Adipose tissue (tissue), 3 donors: Measurements from ENCODE around the gene EXOSC9. TPM values are rescaled to one million over a fixed set of nuclear protein-coding genes. Genes with fewer than 3 reads are reported as not detected.

Source experiments
- H3K27ac ChIP-seq: one replicate; pipeline ENCODE4 v1.5.1; 2013; ENCODE audit warnings: low read depth, low read length
- WGBS, 3 donors: extraction: QIAGEN DNeasy Blood & Tissue Kit; methylation state at CpG; one replicate each; pipeline ENCODE4 v1.1.7; 2013; 5-methylcytosine and 5-hydroxymethylcytosine counted together
- polyA plus RNA-seq, 3 donors: library from polyadenylated mRNA; stranded (reverse); fragments of 200-250 nt; gene quantifications; one replicate each; pipeline ENCODE4 v1.2.3, GENCODE V29; 2013
- donor health status: healthy with polysubstance abuse.
- donor health status: Bipolar disorder and iron deficiency.
- donor health status: healthy.

The EXOSC9 gene
- polyA plus RNA-seq, 3 donors, result 10.8 to 16.1 (median 15.6) TPM

- no peak overlapping the region for H3K27ac ChIP-seq
- WGBS, 3 donors, result 31 to 60% (median 43%) methylated on average over 2 of the region's 2 CpGs
These were observed 16.1 kb upstream of the EXOSC9 start for GRCh38 chr4:121784975-121785374.

DNA sequence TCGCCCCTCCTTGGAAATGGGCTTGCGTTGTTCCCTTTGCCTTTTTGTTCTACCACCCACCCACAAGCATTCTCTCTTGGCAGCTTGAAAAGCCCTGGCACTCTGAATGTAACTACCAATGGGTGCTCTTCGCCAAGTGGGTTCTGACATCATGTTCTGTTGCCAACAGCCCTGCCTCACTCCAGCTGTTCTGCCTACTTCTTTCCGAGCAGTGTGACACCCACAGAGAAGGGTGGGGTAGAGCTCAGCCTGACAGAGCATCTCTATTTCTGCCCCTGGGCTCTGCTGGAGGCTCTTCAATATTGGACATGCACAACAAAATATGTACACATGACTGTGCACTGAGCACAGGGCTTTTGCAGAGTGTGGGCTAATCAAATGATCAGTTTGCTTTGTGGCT is 15.6 kb upstream of the EXOSC9 start:
- WGBS, 3 donors, result 74 to 79% (median 78%) methylated on average over 4 of the region's 4 CpGs
- H3K27ac ChIP-seq, result no peak overlapping the region

- H3K27ac ChIP-seq, result no peak overlapping the region
These were observed 14.9 kb upstream of the EXOSC9 start for GRCh38 chr4:121786221-121786620.

GRCh38 chr4:121788896-121789295 is 12.2 kb upstream of the EXOSC9 start:
- WGBS, 3 donors, result 78 to 91% (median 88%) methylated on average over 2 of the region's 2 CpGs
- H3K27ac ChIP-seq, result no peak overlapping the region

More at GRCh38 chr4:121786221-121786620, 14.9 kb upstream of the EXOSC9 start:
- WGBS, 3 donors, result 59 to 79% (median 71%) methylated on average over 2 of the region's 2 CpGs

GRCh38 chr4:121789455-121789854 is 11.7 kb upstream of the EXOSC9 start:
- H3K27ac ChIP-seq, result no peak overlapping the region
- WGBS, 3 donors, result 47 to 87% (median 70%) methylated on average over 1 of the region's 1 CpG

DNA sequence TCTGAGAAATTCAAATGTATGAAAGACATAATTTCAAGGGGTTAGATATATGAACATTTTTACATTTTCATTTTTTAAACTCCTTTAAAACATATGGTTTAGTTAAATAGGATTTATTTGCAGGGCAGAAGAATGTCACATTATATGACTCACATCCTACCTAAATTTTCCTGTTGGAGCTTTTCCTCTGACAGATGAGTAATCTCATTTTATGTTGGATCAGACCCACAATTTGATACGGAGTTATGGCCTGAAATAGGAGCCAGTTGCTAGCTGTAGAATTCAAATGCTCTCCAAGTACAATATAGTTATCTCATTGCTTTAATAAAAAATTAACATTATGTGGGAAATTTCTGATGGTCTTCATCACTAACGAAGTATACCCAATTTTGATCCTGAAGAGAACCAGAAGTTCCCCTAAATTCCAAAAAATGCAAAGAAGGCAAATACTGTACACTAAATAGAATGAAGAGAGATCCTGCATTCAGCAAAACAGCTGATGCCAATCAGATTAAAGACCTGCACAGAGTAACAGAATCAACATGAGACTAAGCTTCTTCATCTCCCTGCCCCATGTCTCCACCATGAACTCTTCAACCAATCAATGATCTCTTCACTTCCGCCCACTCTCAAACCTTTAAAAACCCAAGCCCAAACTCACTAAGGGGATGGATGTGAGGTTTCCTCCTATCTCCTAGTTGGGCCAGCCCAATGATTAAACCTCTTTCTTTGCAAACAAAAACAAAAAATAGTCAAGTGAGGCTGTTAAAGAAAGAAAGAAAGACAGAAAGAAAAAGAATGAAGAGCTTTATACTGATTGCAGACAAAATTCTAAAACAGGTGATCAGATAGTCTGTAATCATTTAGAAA is 10.9 kb upstream of the EXOSC9 start:
- 61 to 70% (median 69%) methylated on average over 3 of the region's 3 CpGs for WGBS, 3 donors
- H3K27ac ChIP-seq, result no peak overlapping the region

DNA sequence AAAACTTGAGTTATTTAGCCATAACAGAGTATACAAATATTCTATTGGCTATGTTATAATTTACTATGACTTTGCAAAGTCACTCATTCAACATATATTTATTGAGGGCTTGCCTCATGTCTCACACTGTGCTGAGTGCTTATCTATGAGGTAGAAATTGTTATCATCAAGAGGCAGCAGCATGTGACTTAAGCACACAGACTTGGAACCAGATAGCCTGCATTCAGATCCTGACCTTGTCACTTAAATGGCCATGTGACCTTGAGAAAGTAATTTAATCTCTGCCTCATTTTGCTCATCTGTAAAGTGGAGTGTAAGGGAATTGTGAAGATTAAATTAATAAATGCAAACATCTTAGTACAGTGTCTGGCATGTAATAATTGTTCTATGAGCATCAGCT is 10.1 kb upstream of the EXOSC9 start:
- no peak overlapping the region for H3K27ac ChIP-seq

DNA sequence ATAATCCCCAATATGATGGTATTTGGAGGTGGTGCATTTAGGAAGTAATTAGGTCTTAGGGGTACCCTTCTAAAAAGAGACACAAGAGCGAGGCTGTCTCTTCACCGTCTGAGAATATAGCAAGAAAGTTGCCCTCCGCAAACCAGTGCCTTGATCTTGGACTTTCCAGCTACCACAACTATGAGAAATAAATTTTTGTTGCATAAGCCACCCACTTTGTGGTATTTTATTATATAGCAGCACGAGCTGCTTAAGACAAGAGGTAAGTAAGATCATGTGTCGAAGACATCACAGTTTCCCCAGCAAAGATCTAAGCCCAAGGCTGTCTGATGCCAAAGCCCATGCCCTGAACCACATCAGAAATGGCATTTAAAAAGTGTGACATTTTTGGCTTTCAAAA is 9.6 kb upstream of the EXOSC9 start:
- WGBS, 3 donors, result 83 to 90% (median 87%) methylated on average over 5 of the region's 5 CpGs
- H3K27ac ChIP-seq, result no peak overlapping the region

DNA sequence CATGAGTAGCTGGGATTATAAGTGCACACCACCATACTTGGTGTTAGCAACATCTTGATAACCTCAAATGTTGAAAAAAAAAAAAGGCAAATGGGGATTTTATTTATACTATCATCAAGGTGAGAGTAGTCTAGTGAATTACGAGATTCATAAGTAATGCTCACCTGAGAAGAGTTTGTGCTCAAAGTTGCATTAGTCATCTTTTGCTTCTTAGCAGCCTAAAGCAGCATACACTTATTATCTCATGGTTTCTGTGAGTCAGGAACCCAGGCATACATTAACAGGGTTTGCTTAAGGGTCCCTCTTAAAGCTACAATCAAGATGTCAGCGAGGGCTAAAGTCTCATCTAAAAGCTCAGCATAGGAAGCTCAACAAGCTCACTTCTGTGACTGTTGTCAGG is 8.2 kb upstream of the EXOSC9 start:
- WGBS, 3 donors, result 89 to 93% (median 92%) methylated on average over 2 of the region's 2 CpGs
- H3K27ac ChIP-seq, result no peak overlapping the region

DNA sequence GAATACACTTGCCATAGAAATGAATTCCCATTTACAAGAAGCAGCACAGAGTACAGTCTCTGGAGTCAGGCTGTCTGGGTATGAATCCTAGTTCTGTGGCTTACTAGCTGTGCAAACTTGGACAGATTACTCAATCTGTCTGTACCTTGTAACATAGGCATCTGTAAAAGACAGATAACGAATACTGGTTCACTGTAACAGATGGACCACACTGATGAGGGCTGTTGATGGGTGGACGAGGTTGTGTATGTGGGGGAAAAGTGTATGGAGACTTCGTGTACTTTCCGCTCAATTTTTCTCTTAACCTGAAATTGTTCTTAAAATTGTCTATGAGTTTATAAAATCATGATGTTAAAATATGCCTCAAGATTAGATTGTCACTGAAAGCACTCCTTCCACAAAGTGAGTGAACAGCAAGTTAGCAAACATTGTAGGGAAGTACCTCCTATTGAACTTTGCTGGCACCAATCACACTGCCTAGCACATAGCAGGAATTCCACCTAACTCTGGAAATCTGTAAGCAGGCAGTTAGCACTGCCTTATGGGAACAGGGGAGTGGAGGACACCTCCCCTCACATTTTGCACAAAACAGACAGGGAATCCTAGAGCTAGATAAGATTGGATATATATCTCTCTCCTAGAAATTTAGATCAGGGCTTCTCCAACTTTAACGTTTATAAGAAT is 6.5 kb upstream of the EXOSC9 start:
- 63 to 70% (median 64%) methylated on average over 5 of the region's 5 CpGs for WGBS, 3 donors
- H3K27ac ChIP-seq, result no peak overlapping the region

- H3K27ac ChIP-seq, result no peak overlapping the region
These were observed 4.8 kb upstream of the EXOSC9 start for GRCh38 chr4:121796283-121796682.

DNA sequence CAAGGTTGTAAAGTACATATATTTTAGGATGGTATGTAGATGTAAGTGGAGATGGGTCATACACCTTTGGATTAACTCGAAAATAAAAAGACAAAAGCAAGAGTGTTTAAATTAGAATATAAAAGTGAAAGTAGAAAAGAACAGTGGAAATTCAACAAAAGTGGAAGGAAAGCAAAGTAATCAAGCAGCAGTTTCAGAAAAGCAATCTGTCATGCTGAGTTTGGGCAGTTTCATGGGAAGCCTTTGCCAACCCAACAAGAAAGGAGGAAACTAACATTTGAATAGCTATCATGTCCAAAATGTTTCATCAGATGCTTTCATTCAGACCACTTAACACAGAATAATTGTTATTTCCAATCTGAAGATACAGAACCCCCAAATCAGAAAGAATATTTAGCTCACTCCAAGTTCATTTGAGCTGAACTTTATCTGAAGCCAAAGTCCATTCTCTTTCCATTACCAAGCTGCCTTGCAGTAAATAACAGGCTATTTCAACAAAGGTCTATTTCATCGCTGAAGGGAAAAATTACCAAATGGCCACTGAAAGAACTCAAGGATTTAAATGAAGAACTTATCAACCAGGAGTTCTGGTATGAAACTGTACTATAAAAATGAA is 1.8 kb upstream of the EXOSC9 start:
- H3K27ac ChIP-seq, result no peak overlapping the region
- 59 to 74% (median 62%) methylated on average over 2 of the region's 2 CpGs for WGBS, 3 donors

GRCh38 chr4:121799867-121800501 is 1.1 kb upstream of the EXOSC9 start:
- H3K27ac ChIP-seq, result no peak overlapping the region
- WGBS, 3 donors, result 90 to 92% (median 91%) methylated on average over 3 of the region's 3 CpGs

DNA sequence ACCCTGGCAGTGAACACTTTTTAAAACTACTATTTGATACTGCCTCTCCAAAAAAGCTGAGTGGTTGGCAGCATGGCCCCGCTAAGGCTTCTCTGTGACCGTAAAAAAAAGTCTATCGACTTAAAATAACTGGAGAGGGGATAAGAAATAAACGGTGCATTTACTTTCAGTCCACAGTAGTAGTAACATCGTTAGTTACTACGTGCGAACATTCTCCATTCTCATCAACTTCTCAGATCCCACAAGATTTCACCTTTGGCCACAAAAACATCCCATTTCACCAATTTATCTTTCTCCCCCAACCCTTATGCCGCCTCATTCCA is 524 bp upstream of the EXOSC9 start:
- 30 to 38% (median 37%) methylated on average over 8 of the region's 8 CpGs for WGBS, 3 donors
- H3K27ac ChIP-seq, result peak overlapping the region; percentile 53

DNA sequence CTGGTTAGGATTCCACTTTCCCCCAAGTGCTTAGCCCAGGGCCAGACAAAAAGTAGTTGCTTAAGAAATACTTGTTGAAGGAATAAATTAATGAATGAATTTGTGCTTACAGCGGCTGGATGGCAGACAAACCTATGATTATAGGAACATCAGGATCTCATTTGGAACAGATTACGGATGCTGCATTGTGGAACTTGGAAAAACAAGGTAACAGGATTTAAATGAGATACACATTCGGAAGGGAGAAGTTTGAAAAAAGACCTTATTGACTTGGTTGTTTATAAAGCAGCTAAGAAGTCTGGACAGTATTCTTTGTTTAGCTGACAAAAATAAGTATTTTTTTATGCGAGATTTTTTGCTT is 572 bp downstream of the EXOSC9 start:
- 14 to 18% (median 17%) methylated on average over 4 of the region's 4 CpGs for WGBS, 3 donors
- no peak overlapping the region for H3K27ac ChIP-seq

DNA sequence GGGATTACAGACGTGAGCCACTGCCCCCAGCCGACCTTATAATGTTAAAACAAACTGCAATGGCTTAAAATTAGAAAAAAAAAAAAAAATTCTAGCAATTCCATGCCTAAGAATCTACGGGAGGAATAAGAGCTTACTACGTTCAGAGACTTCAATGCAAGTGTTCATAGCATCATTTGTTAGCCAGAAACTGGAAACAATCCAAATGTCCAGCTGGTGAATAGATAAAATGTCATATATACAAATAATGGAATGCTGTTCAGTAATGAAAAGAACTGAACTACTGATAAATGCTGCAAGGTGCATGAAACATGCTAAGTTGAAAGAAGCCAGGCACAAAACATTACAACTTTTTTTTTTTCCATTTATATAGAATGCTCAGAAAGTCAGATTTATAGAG is 5.3 kb downstream of the EXOSC9 start:
- 73 to 83% (median 78%) methylated on average over 4 of the region's 4 CpGs for WGBS, 3 donors
- H3K27ac ChIP-seq, result no peak overlapping the region

DNA sequence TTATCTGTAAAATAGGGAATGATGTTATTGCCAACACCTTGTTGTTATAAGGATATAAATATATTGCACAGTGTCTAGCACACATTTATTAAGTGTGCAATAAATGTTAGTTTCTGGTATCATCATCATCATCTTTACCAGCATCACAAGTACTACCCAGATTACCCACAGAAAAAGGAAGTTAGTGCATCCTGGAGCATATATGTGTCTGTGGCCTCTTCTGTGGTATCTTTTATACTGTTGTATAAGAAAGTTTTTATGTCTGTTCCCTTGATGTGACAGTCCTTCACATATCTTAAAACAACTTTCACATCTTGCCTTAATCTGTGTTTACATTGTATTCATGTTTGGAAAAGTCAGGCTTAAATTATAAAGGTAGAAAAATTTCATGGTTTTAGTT is 10.0 kb downstream of the EXOSC9 start:
- no peak overlapping the region for H3K27ac ChIP-seq

GRCh38 chr4:121814756-121815155 is 13.6 kb downstream of the EXOSC9 start:
- H3K27ac ChIP-seq, result no peak overlapping the region
- 86 to 90% (median 87%) methylated on average over 2 of the region's 2 CpGs for WGBS, 3 donors

GRCh38 chr4:121817006-121817405 is 15.9 kb downstream of the EXOSC9 start:
- WGBS, 3 donors, result 75 to 95% (median 87%) methylated on average over 3 of the region's 3 CpGs

More at GRCh38 chr4:121817006-121817405, 15.9 kb downstream of the EXOSC9 start:
- no peak overlapping the region for H3K27ac ChIP-seq
